NB4 (cell line): ENCODE results near the gene RRAS.

ENCODE experiments used
- DNase-seq: peaks from one replicate; pipeline ENCODE4 v3.0.0; 2010; ENCODE audit warnings: low read depth
- H3K4me3 ChIP-seq: one replicate; pipeline ENCODE4 v1.5.1; 2011; ENCODE audit warnings: mild to moderate bottlenecking, low read depth, low read length, moderate library complexity
- MAX ChIP-seq: IDR thresholded peaks from 2 replicates; pipeline ENCODE4 v1.6.1; 2011; ENCODE audit warnings: low read depth, low read length
- MYC ChIP-seq: IDR thresholded peaks from 2 replicates; pipeline ENCODE4 v1.6.1; 2011; ENCODE audit warnings: low read depth, low read length
- POLR2A ChIP-seq: IDR thresholded peaks from 2 replicates; pipeline ENCODE4 v1.6.1; 2011; ENCODE audit warnings: mild to moderate bottlenecking; ENCODE audit not compliant: insufficient read length; ENCODE audit errors: extremely low read depth
- TF ChIP-seq, protein P1 (sequence below): IDR thresholded peaks from one replicate; pipeline ENCODE4 v1.5.1; 2012; ENCODE audit warnings: low read depth, low read length

RRAS gene

DNA sequence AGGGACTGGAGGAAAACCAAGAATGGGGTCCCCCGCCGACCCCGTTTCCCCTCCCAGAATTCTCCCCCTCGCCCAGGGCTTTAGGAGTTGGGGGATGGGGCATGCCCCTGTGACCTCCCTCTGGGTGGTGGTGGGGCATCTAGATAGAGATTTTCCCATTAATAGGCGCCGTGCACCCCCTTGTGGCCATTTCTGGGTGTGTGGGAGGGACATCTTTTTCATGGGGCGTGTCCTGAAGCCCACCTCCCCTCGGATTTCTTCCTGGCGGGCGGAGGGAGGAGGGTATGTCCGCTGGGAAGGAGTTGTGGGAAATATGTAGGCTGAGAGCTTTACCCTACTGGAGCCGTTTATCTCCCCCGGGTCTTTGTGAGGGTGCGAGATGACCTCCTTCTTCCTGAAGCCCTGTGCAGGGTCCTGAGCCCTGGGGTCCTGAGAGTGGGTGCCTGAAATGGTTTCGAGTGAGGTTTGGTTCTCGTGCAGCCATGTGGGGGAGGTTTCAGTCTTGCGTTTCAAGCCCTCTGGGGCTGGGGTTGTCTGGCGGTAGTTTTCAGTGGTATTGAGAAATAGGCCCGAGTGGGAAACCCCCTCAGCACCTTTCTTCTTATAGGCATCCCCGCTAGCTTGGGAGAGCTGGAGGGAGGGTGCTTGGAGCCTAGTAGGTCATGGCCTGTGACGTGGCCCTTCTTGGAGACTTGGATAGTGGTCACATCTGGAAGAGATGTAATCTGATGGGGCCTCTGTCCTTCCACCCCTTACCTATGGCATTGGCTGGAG lies 38.1 kb upstream of the RRAS start:
- TF ChIP-seq MAX = peak; percentile 45; the same call in 1 of the 2 replicates
- peak; percentile 15; the same call in 1 of the 2 replicates for TF ChIP-seq MYC
- TF ChIP-seq, protein P1, sequence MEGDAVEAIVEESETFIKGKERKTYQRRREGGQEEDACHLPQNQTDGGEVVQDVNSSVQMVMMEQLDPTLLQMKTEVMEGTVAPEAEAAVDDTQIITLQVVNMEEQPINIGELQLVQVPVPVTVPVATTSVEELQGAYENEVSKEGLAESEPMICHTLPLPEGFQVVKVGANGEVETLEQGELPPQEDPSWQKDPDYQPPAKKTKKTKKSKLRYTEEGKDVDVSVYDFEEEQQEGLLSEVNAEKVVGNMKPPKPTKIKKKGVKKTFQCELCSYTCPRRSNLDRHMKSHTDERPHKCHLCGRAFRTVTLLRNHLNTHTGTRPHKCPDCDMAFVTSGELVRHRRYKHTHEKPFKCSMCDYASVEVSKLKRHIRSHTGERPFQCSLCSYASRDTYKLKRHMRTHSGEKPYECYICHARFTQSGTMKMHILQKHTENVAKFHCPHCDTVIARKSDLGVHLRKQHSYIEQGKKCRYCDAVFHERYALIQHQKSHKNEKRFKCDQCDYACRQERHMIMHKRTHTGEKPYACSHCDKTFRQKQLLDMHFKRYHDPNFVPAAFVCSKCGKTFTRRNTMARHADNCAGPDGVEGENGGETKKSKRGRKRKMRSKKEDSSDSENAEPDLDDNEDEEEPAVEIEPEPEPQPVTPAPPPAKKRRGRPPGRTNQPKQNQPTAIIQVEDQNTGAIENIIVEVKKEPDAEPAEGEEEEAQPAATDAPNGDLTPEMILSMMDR = peak; percentile 55
- peak; percentile 10 for TF ChIP-seq POLR2A
- peak; percentile 84 for DNase-seq

GRCh38 chr19:49677231-49677900 lies 37.4 kb upstream of the RRAS start, which contains the start of gene PRMT1:
PRMT1 (plus strand) TSS chr19:49677271; CDS start chr19:49677281, 10 bp downstream.
- peak; percentile 73 for DNase-seq

More for the DNA sequence above, 38.1 kb upstream of the RRAS start:
- peak overlapping the region; percentile 92 for H3K4me3 ChIP-seq

GRCh38 chr19:49676784-49677230 lies 36.9 kb upstream of the RRAS start:
- DNase-seq = peak; percentile 100
- peak overlapping the region; percentile 92 for H3K4me3 ChIP-seq
- no peak for TF ChIP-seq MYC
- TF ChIP-seq, protein P1 = no peak
- no peak for TF ChIP-seq POLR2A
- TF ChIP-seq MAX = no peak

More at GRCh38 chr19:49677231-49677900, 37.4 kb upstream of the RRAS start, which contains the start of gene PRMT1:
- TF ChIP-seq POLR2A (peak; percentile 78), MYC (peak; percentile 78; the same call in 1 of the 2 replicates), MAX (peak; percentile 90)
- TF ChIP-seq, protein P1 = no peak
- peak within 1 kb of the TSS; percentile 92 for H3K4me3 ChIP-seq

GRCh38 chr19:49676136-49676783 lies 36.3 kb upstream of the RRAS start:
- TF ChIP-seq, protein P1 = no peak
- peak; percentile 22; the same call in 1 of the 2 replicates for TF ChIP-seq MYC
- DNase-seq = peak; percentile 88
- H3K4me3 ChIP-seq = peak overlapping the region; percentile 60

DNA sequence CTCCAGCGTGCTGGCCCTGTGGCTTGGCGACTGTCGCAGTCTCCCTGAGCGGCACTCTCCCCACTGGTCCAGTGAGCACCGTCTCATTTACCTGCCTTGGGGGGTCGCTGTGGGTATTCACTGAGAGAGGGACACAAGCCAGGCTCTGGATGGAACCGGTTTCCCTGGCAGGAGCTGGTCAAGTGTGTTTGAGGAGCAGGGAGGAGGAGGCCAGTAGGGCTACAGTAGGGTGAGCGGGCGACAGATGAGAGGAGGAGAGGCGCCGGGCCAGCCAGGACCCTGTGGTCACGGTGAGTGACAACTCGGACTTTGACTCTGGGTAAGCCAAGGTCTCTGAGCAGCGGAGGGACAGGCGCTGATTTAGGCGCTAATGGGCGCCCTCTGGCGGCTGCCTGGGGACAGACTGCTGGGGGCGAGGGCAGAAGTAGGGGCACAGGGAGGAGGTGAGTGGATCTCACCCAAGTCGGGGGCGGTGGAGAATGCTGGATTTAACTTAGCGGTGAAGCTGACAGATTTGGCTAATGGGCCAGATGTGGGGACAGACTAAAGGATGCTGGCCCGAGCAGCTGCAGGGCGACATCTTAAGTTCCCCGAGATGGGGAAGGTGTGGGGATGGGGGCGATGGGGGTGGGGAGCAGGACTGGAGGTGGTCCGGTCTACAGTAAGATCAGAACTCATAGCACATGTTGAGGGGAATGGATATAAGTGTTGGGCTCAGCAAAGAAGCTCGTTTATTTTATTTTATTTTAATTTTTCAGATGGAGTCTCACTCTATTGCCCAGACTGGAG lies 32.4 kb upstream of the RRAS start:
- peak; percentile 75 for DNase-seq
- TF ChIP-seq POLR2A (no peak), MYC (no peak), MAX (no peak)
- TF ChIP-seq, protein P1 = peak; percentile 95
- H3K4me3 ChIP-seq = no peak overlapping the region
